Measurements from ENCODE around the gene TUBA4A. TPM values are rescaled to one million over a fixed set of nuclear protein-coding genes. Genes with fewer than 3 reads are reported as not detected.
A peak's percentile ranks its signal among the peaks of the same experiment; 100 is the strongest.

Gene TUBA4A
- total RNA-seq, 1 donor from 2014 or later, result 78.7 TPM

DNA sequence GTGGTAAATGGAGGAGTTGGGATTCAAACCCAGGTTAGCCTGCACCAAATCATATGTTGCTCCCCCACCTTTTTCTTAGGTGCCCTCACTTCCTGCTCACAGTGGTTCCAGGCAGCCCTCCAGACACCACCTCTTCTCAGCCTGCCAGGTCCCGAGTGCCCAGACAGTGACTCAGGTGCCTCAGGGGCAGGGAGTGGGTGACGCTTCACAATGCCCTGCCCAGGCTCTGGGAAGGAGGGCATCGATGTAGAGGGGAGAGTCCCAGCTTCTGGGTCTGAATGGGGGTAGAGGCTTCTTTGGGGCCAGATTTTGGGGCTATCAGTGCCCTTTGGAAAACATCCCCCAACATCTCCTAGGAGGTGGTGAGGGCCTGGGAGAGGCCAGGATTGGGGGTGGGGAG, 20.2 kb upstream of the TUBA4A start:
- peak; percentile 70 for DNase-seq (ENCODE audit: low read depth)
- Histone ChIP-seq H3K4me3 (ENCODE audit: low read depth, low read length) (no peak overlapping the region), H3K27me3 (ENCODE audit: control insufficient read depth, insufficient read depth, low read length) (no peaks in the 10 kb centered on the region), H3K36me3 (ENCODE audit: control insufficient read depth, insufficient read depth, low read length) (no peaks in the 10 kb centered on the region)
- TF ChIP-seq CTCF (IDR thresholded peaks at IDR 0.05; ENCODE audit: insufficient read depth, low read length, poor library complexity, severe bottlenecking), result no peak

- Histone ChIP-seq H3K27me3 (ENCODE audit: control insufficient read depth, insufficient read depth, low read length) (no peaks in the 10 kb centered on the region), H3K36me3 (ENCODE audit: control insufficient read depth, insufficient read depth, low read length) (no peaks in the 10 kb centered on the region), H3K4me3 (ENCODE audit: low read depth, low read length) (no peak overlapping the region)
- no peak for TF ChIP-seq CTCF (IDR thresholded peaks at IDR 0.05; ENCODE audit: insufficient read depth, low read length, poor library complexity, severe bottlenecking)
- no peak for DNase-seq (ENCODE audit: low read depth)
Observed at GRCh38 chr2:219272995-219273394, 19.3 kb upstream of the TUBA4A start.

DNA sequence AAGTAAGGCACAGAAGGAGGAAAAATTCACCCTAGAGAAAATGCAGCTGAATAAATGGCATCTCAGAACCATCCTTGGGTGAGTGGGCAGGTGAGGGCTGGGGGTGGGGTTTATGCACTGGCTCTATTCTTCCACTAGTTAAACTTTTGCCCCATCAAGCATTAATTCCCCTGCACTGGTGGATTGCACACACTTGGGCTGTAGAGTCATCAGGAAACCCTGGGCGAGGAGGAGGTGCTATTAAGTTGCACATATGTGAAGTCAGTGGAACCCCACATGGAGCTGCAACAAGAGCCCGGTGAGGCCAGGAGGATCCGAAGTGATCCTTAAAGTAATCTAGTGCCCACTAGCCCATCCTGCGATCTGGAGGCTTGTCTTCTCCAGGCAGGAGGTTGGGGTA, 18.6 kb upstream of the TUBA4A start:
- Histone ChIP-seq H3K27me3 (ENCODE audit: control insufficient read depth, insufficient read depth, low read length) (no peaks in the 10 kb centered on the region), H3K36me3 (ENCODE audit: control insufficient read depth, insufficient read depth, low read length) (no peaks in the 10 kb centered on the region), H3K4me3 (ENCODE audit: low read depth, low read length) (no peak overlapping the region)
- DNase-seq (ENCODE audit: low read depth), result no peak
- no peak for TF ChIP-seq CTCF (IDR thresholded peaks at IDR 0.05; ENCODE audit: insufficient read depth, low read length, poor library complexity, severe bottlenecking)

DNA sequence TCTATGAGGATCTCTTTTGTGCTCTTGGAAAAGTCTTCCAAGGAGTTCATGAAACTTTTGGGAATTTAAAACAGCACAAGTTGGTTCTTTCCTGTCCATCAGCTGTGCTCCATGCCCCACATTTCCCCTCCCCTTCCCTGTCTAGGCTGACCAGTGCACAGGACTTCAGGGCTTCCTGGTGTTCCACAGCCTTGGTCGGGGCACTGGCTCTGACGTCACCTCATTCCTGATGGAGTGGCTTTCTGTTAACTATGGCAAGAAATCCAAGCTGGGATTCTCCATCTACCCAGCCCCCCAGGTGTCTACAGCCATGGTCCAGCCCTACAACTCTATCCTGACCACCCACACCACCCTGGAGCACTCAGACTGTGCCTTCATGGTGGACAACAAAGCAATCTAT, 17.3 kb upstream of the TUBA4A start:
- Histone ChIP-seq H3K27me3 (ENCODE audit: control insufficient read depth, insufficient read depth, low read length) (no peaks in the 10 kb centered on the region), H3K36me3 (ENCODE audit: control insufficient read depth, insufficient read depth, low read length) (no peaks in the 10 kb centered on the region), H3K4me3 (ENCODE audit: low read depth, low read length) (no peak overlapping the region)
- no peak for TF ChIP-seq CTCF (IDR thresholded peaks at IDR 0.05; ENCODE audit: insufficient read depth, low read length, poor library complexity, severe bottlenecking)
- no peak for DNase-seq (ENCODE audit: low read depth)

GRCh38 chr2:219270055-219270372, 16.3 kb upstream of the TUBA4A start:
- no peak for DNase-seq (ENCODE audit: low read depth)
- no peaks in the 10 kb centered on the region for H3K36me3 ChIP-seq (ENCODE audit: control insufficient read depth, insufficient read depth, low read length)
- no peak for TF ChIP-seq CTCF (IDR thresholded peaks at IDR 0.05; ENCODE audit: insufficient read depth, low read length, poor library complexity, severe bottlenecking)
- no peaks in the 10 kb centered on the region for H3K27me3 ChIP-seq (ENCODE audit: control insufficient read depth, insufficient read depth, low read length)
- no peak overlapping the region for H3K4me3 ChIP-seq (ENCODE audit: low read depth, low read length)

DNA sequence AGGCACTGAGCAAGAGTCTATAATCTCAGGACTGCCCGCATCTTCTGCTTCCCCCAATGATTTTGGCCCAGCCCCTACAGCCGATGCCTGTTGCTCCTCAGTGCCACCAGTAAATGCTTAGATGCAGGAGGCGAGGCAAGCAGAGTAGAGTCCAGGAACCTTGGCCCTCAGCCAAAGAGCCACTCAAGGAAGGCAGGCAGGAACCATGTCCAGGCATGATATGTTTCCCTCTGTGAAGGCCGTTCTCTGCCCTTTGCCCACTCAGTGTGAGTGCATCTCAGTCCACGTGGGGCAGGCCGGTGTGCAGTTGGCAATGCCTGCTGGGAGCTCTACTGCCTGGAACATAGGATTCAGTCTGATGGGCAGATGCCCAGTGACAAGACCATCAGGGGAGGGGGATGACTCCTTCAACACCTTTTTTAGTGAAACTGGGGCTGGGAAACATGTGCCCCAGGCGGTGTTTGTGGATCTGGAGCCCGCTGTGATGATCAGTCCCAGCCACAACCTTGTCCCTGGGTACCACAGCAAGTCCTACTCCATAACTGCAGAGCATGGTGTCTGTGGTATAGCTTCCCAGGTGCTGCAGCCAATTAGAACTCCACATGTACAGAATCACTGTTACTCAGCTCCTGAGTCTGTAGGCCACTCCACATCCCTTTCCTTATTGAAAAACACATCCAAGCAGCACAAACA, 15.8 kb upstream of the TUBA4A start:
- no peaks in the 10 kb centered on the region for H3K36me3 ChIP-seq (ENCODE audit: control insufficient read depth, insufficient read depth, low read length)
- TF ChIP-seq CTCF (IDR thresholded peaks at IDR 0.05; ENCODE audit: insufficient read depth, low read length, poor library complexity, severe bottlenecking), result no peak
- no peak for DNase-seq (ENCODE audit: low read depth)

More for the DNA sequence above, 15.8 kb upstream of the TUBA4A start:
- Histone ChIP-seq H3K27me3 (ENCODE audit: control insufficient read depth, insufficient read depth, low read length) (no peaks in the 10 kb centered on the region), H3K4me3 (ENCODE audit: low read depth, low read length) (no peak overlapping the region)
